IMR-90 (cell line): ENCODE results near the gene ZNF425. TPM values are rescaled to one million over a fixed set of nuclear protein-coding genes. Genes with fewer than 3 reads are reported as not detected.
A peak's percentile ranks its signal among the peaks of the same experiment; 100 is the strongest.

Experiments used
- ATAC-seq: fragments of 200-7000 bp; cut with Tn5 transposase; 2 replicates; pipeline ENCODE4 v1.9.1; 2020; ENCODE audit warnings: low read depth, mild to moderate bottlenecking, moderate library complexity
- BruUV-seq: library from RNA; stranded (reverse); fragments of 400-500 nt; replicated peaks from 2 replicates; lab custom pipeline; 2021; lab: Mats Ljungman, UMichigan
- CTCF ChIA-PET: fragments of 300-600 bp; formaldehyde crosslinking; extraction: SDS; loops from one replicate; lab custom pipeline; 2021; ENCODE audit warnings: antibody characterized with exemption; lab: Yijun Ruan, JAX
- POLR2A ChIA-PET: fragments of 300-600 bp; sonication (Branson Sonifier 250); formaldehyde crosslinking; loops from one replicate; lab custom pipeline; 2022; ENCODE audit warnings: antibody characterized with exemption; ENCODE audit not compliant: unreplicated experiment; lab: Charles Lee
- DNase-seq: peaks from one replicate; pipeline ENCODE4 v3.0.0; 2013
- H2AFZ ChIP-seq: replicated peaks from 2 replicates; pipeline ENCODE3; 2013; ENCODE audit warnings: low read length, mild to moderate bottlenecking; ENCODE audit not compliant: poor library complexity
- H2AK5ac ChIP-seq: 2 replicates; pipeline ENCODE4 v1.6.1; 2013; ENCODE audit warnings: low read depth, low read length, inconsistent platforms
- H2AK9ac ChIP-seq: replicated peaks from 2 replicates; pipeline ENCODE3; 2013; ENCODE audit warnings: mild to moderate bottlenecking, low read depth, low read length, moderate library complexity; ENCODE audit not compliant: poor library complexity
- H2BK120ac ChIP-seq: 2 replicates; pipeline ENCODE4 v1.6.1; 2013; ENCODE audit warnings: low read depth, low read length, inconsistent platforms
- H2BK15ac ChIP-seq: 3 replicates; pipeline ENCODE4 v1.6.1; 2013; ENCODE audit warnings: low read depth, low read length, inconsistent platforms
- H2BK20ac ChIP-seq: 2 replicates; pipeline ENCODE4 v1.6.1; 2013; ENCODE audit warnings: low read depth, mild to moderate bottlenecking, inconsistent platforms, low read length, moderate library complexity
- H2BK5ac ChIP-seq: 2 replicates; pipeline ENCODE4 v1.6.1; 2013; ENCODE audit warnings: mild to moderate bottlenecking, low read depth, low read length, inconsistent platforms; ENCODE audit not compliant: poor library complexity, severe bottlenecking
- H3K14ac ChIP-seq: replicated peaks from 2 replicates; pipeline ENCODE4 v1.6.1; 2013; ENCODE audit warnings: low read depth, low read length, inconsistent platforms
- H3K18ac ChIP-seq: 2 replicates; pipeline ENCODE4 v1.6.1; 2013; ENCODE audit warnings: low read depth, low read length, control low read depth
- H3K23ac ChIP-seq: 2 replicates; pipeline ENCODE4 v1.6.1; 2013; ENCODE audit warnings: low read depth, low read length, inconsistent platforms
- H3K27ac ChIP-seq: 2 replicates; pipeline ENCODE4 v1.5.1; 2013; ENCODE audit warnings: mild to moderate bottlenecking, control low read depth, low read length; ENCODE audit not compliant: insufficient read depth
- H3K27me3 ChIP-seq: 2 replicates; pipeline ENCODE4 v1.6.1; 2013; ENCODE audit warnings: low read length; ENCODE audit not compliant: control insufficient read depth, insufficient read depth
- H3K36me3 ChIP-seq: 2 replicates; pipeline ENCODE4 v1.6.1; 2013; ENCODE audit warnings: low read length, mixed read lengths; ENCODE audit not compliant: control insufficient read depth, insufficient read depth
- H3K4ac ChIP-seq: 2 replicates; pipeline ENCODE4 v1.6.1; 2013; ENCODE audit warnings: low read depth, low read length, inconsistent platforms
- H3K4me1 ChIP-seq: 2 replicates; pipeline ENCODE4 v1.6.1; 2013; ENCODE audit warnings: low read length, mixed read lengths; ENCODE audit not compliant: control insufficient read depth, insufficient read depth
- H3K4me2 ChIP-seq: 2 replicates; pipeline ENCODE4 v1.6.1; 2013; ENCODE audit warnings: low read depth, mild to moderate bottlenecking, control low read depth, low read length, moderate library complexity
- H3K4me3 ChIP-seq: 2 replicates; pipeline ENCODE4 v1.5.1; 2013; ENCODE audit warnings: low read depth, mild to moderate bottlenecking, control low read depth, low read length, moderate library complexity; ENCODE audit not compliant: insufficient read depth
- H3K56ac ChIP-seq: 2 replicates; pipeline ENCODE4 v1.6.1; 2013; ENCODE audit warnings: low read length, inconsistent platforms; ENCODE audit not compliant: insufficient read depth; ENCODE audit errors: extremely low read depth
- H3K79me1 ChIP-seq, 2 experiments: 2 replicates each; pipeline ENCODE4 v1.6.1; 2013; ENCODE audit warnings: low read length in 2 of 2, inconsistent platforms in 1 of 2, low read depth in 1 of 2
- H3K9ac ChIP-seq: 2 replicates; pipeline ENCODE4 v1.6.1; 2013; ENCODE audit warnings: low read depth, low read length, control low read depth
- H3K9me1 ChIP-seq: 2 replicates; pipeline ENCODE4 v1.6.1; 2013; ENCODE audit warnings: low read length, inconsistent platforms; ENCODE audit not compliant: insufficient read depth
- H3K9me3 ChIP-seq: 2 replicates; pipeline ENCODE4 v1.6.1; 2013; ENCODE audit warnings: low read length; ENCODE audit not compliant: control insufficient read depth, insufficient read depth
- H4K20me1 ChIP-seq: 2 replicates; pipeline ENCODE4 v1.6.1; 2013; ENCODE audit warnings: low read length, inconsistent platforms; ENCODE audit not compliant: insufficient read depth
- H4K5ac ChIP-seq: 2 replicates; pipeline ENCODE4 v1.6.1; 2013; ENCODE audit warnings: mild to moderate bottlenecking, low read depth, low read length, control low read depth
- H4K8ac ChIP-seq, 2 experiments: 2 replicates each; pipeline ENCODE4 v1.6.1; 2013; ENCODE audit warnings: low read depth in 2 of 2, low read length in 2 of 2, control low read depth in 1 of 2, inconsistent platforms in 1 of 2
- H4K91ac ChIP-seq: 2 replicates; pipeline ENCODE4 v1.6.1; 2013; ENCODE audit warnings: low read depth, low read length, inconsistent platforms; ENCODE audit not compliant: insufficient read depth
- MAFK ChIP-seq: IDR thresholded peaks from 2 replicates; pipeline ENCODE4 v1.6.1; 2012; ENCODE audit warnings: low read depth, low read length, improper control_type of control experiment
- MAZ ChIP-seq: IDR thresholded peaks from 2 replicates; pipeline ENCODE4 v1.6.1; 2012; ENCODE audit warnings: low read depth, mild to moderate bottlenecking, low read length, improper control_type of control experiment, moderate library complexity, borderline replicate concordance
- WGBS, 2 experiments: methylation state at CpG; one replicate each; pipeline versions ENCODE4 v1.1.5 to v1.1.7; 2013; ENCODE audit warnings: missing lambda C conversion rate in 2 of 2; ENCODE audit not compliant: insufficient read length in 1 of 2; ENCODE audit errors: extremely low coverage in 2 of 2; 5-methylcytosine and 5-hydroxymethylcytosine counted together
- dilution Hi-C: fragments of 300-500 bp; cut with HindIII; formaldehyde crosslinking; loops from one replicate; pipeline ENCODE4 v1.14.3; 2018; ENCODE audit warnings: low sequenced_read_pairs; ENCODE audit not compliant: unreplicated experiment
- in situ Hi-C: fragments of 300-500 bp; cut with MboI; formaldehyde crosslinking; loops from 3 replicates; pipeline ENCODE4 v1.14.3; 2019; ENCODE audit warnings: low sequenced_read_pairs, inconsistent platforms, mixed read lengths
- intact Hi-C: fragments of 100-400 bp; cut with micrococcal nuclease; formaldehyde crosslinking; loops from 2 replicates; pipeline ENCODE4 v1.10.0; 2022
- microRNA-seq, 2 experiments: library from miRNA; stranded (forward) in 1 of 2; unstranded in 1 of 2; fragments of 10-50 nt in 1 of 2; fragments of <30 nt in 1 of 2; gene quantifications in 1 of 2; microRNA quantifications in 1 of 2; one replicate each; pipeline versions ENCODE3 to v1.1.0; 2013 to 2020; ENCODE audit not compliant: insufficient read depth in 1 of 2, insufficient read length in 1 of 2, unreplicated experiment in 1 of 2
- polyA plus RNA-seq, 3 experiments: library from polyadenylated mRNA; depleted of rRNA; stranded (reverse); fragments of >200 nt; gene quantifications; 2 replicates each; pipeline ENCODE4 v1.2.3, GENCODE V29; 2012; ENCODE audit warnings: low replicate concordance in 1 of 3
- small RNA-seq, 5 experiments: library from RNA; depleted of rRNA; stranded (forward); fragments of <200 nt; gene quantifications; one replicate each; pipeline ENCODE3, GENCODE V24; 2012
- total RNA-seq: library from RNA; depleted of rRNA; stranded (reverse); fragments of >200 nt; gene quantifications from 2 replicates; pipeline ENCODE4 v1.2.3, GENCODE V29; 2012; rRNA removed

The ZNF425 gene
- total and polyA plus RNA-seq, 2 of the 4 experiments (the other 2 are of a cell fraction) = 1.2 to 2.3 TPM

GRCh38 chr7:149053384-149053783 is 72.7 kb downstream of the ZNF425 start:
- intact Hi-C loops = no loop called here
- no peak overlapping the region for H2BK120ac ChIP-seq
- no peaks in the 10 kb centered on the region for H3K79me1 ChIP-seq
- in situ Hi-C loops = no loop called here
- no peaks in the 10 kb centered on the region for H3K9me1 ChIP-seq
- CTCF ChIA-PET = interaction anchor here (0.6 to 1.1 kb wide), 3 partner anchors 13 to 181 kb away, joined by 3 read pairs; no protein-coding TSS in a partner anchor
- no peak overlapping the region for H3K4ac ChIP-seq
- H4K20me1 ChIP-seq = no peaks in the 10 kb centered on the region
- no peak overlapping the region for H2AFZ ChIP-seq
- ATAC-seq = no peak
- H3K9ac ChIP-seq = no peak overlapping the region
- TF ChIP-seq MAZ (no peak), MAFK (peak; percentile 92)
- no peak overlapping the region for H3K14ac ChIP-seq
- H3K4me2 ChIP-seq = no peak overlapping the region
- H2AK9ac ChIP-seq = no peak overlapping the region
- dilution Hi-C loops = no loop called here
- BruUV-seq = no TSS peak
- DNase-seq = no peak
- H2AK5ac ChIP-seq = no peak overlapping the region
- no peaks in the 10 kb centered on the region for H3K4me1 ChIP-seq
- no peak overlapping the region for H2BK5ac ChIP-seq
- no peaks in the 10 kb centered on the region for H3K9me3 ChIP-seq
- no peak overlapping the region for H2BK20ac ChIP-seq
- H3K18ac ChIP-seq = no peak overlapping the region
- H2BK15ac ChIP-seq = no peak overlapping the region
- POLR2A ChIA-PET = interaction anchor here (0.6 kb wide), 1 partner anchor 96 kb away, joined by 3 read pairs; no protein-coding TSS in a partner anchor
- no peak overlapping the region for H3K56ac ChIP-seq
- H3K36me3 ChIP-seq = no peaks in the 10 kb centered on the region
- H3K27ac ChIP-seq = no peak overlapping the region
- no peak overlapping the region for H3K4me3 ChIP-seq
- WGBS, 2 experiments = 100% methylated on average over 1 of the region's 1 CpG; no CpG with 5 or more reads in 1 of the 2 experiments
- H3K27me3 ChIP-seq = peaks cover 4% of the 10 kb centered on the region; the same call in 1 of the 2 replicates
- H4K5ac ChIP-seq = no peak overlapping the region
- no peak overlapping the region for H4K8ac ChIP-seq
- no peak overlapping the region for H4K91ac ChIP-seq
- no peak overlapping the region for H3K23ac ChIP-seq

Small RNA genes lying within 50 kb of the gene (microRNA-seq; reads per million reads assigned to microRNA genes)
- not detected for gene COX6B1P1 (ENCODE audit: insufficient read depth, insufficient read length)
- gene RN7SL521P (ENCODE audit: insufficient read depth, insufficient read length) = not detected

Small RNA genes lying within 50 kb of the gene (small RNA-seq; reads per million reads assigned to genes)
- gene COX6B1P1 (0 reads per million in 5 experiments), gene RN7SL521P (0 reads per million in 5 experiments)

Other genes starting within 250 kb of the ZNF425 start
- gene EZH2, start 242.0 kb downstream of the ZNF425 start, total RNA-seq = 13.1 and 16.4 TPM in 2 replicates
- gene EZH2, start 242.0 kb downstream of the ZNF425 start, polyA plus RNA-seq (2012; rRNA removed) = 17.9 and 19.8 TPM in 2 replicates
- 277 and 304 TPM in 2 replicates for gene PDIA4, start 97.8 kb downstream of the ZNF425 start, total RNA-seq
- 221 and 241 TPM in 2 replicates for gene PDIA4, start 97.8 kb downstream of the ZNF425 start, polyA plus RNA-seq (2012; rRNA removed)
- gene ZNF786, start 35.6 kb downstream of the ZNF425 start, total RNA-seq = 5.8 and 7.3 TPM in 2 replicates
- gene ZNF786, start 35.6 kb downstream of the ZNF425 start, polyA plus RNA-seq (2012; rRNA removed) = 2.6 and 2.8 TPM in 2 replicates
- gene ZNF398, start 21.1 kb upstream of the ZNF425 start, total RNA-seq = 7.9 and 9.2 TPM in 2 replicates
- gene ZNF398, start 21.1 kb upstream of the ZNF425 start, polyA plus RNA-seq (2012; rRNA removed) = 5.7 and 6.2 TPM in 2 replicates
- gene ZNF282, start 69.2 kb upstream of the ZNF425 start, total RNA-seq = 6.7 and 7.2 TPM in 2 replicates
- 11.9 and 13.6 TPM in 2 replicates for gene ZNF282, start 69.2 kb upstream of the ZNF425 start, polyA plus RNA-seq (2012; rRNA removed)
- gene ZNF212, start 113.3 kb upstream of the ZNF425 start, total RNA-seq = 3.8 and 4.2 TPM in 2 replicates
- 4.8 and 5.1 TPM in 2 replicates for gene ZNF212, start 113.3 kb upstream of the ZNF425 start, polyA plus RNA-seq (2012; rRNA removed)
- gene ZNF783, start 135.9 kb upstream of the ZNF425 start, total RNA-seq = 2.3 and 2.8 TPM in 2 replicates
- gene ZNF783, start 135.9 kb upstream of the ZNF425 start, polyA plus RNA-seq (2012; rRNA removed) = 7.1 and 7.2 TPM in 2 replicates